GM21390 (cell line): ENCODE measurements around the gene C17orf107.

Experiments used
- ATAC-seq: cut with Tn5 transposase; IDR thresholded peaks from one replicate; pipeline ENCODE4 v1.9.1; 2021; ENCODE audit not compliant: unreplicated experiment

Gene C17orf107

DNA sequence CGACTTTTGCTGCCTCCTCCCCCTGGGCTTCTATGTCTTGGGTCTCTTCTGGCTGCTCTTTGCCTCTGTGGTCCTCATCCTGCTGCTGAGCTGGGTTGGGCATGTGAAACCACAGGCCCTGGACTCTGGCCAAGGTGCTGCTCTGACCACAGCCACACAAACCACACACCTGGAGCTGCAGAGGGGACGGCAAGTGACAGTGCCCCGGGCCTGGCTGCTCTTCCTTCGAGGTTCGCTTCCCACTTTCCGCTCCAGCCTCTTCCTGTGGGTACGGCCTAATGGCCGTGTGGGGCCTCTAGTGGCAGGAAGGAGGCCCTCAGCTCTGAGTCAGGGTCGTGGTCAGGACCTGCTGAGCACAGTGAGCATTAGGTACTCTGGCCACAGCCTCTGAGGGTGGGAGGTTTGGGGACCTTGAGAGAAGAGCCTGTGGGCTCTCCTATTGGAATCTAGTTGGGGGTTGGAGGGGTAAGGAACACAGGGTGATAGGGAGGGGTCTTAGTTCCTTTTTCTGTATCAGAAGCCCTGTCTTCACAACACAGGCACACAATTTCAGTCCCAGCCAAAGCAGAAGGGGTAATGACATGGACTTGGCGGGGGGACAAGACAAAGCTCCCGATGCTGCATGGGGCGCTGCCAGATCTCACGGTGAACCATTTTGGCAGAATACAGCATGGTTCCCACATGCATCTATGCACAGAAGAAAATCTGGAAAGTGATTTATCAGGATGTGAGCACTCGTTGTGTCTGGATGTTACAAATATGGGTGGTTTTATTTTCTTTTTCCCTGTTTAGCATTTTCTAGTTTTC, 35.0 kb downstream of the C17orf107 start:
- ATAC-seq = no peak

GRCh38 chr17:4935650-4936049, 36.3 kb downstream of the C17orf107 start:
- ATAC-seq = no peak

- ATAC-seq = no peak
Observed at GRCh38 chr17:4936436-4936835, 37.1 kb downstream of the C17orf107 start.

DNA sequence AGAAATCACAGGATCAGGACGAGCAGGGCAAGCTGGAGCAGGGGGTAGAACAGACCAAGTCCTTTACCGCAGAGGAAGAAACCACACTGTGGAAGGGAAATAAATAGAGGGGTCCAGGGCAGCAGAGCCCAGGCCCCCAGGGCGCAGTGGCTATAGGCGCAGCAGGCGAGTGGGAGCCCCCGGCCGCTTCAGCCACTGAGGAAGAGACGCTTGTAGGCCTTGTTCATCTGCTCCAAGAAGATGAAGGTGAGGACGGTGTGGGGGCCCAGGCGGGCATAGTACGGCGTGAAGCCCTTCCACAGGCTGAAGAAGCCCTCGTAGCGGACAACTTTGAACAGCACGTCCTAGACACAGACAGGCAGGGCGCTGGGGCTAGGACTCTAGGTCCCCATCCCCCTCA, 38.2 kb downstream of the C17orf107 start:
- no peak for ATAC-seq

DNA sequence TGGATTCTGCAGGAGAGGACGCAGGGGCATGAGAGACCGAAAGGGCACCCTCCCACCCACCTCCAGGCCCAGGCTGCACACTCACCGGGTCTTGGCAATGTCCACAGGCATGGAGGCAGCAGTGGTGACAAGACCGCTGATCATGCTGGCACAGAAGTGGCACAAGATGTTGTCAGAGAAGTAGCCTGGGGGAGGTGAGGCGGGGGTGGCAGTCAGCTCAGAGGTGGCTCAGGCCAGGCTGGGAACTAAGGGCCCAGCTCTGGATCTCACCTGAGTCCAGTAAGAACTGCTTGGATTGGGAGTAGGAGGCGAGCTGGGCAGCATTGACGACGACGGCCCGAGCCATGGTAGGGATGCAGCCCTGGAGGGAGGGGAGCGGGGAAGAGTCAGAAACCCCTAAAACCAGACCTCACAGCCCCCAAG, 38.7 kb downstream of the C17orf107 start:
- ATAC-seq = no peak

GRCh38 chr17:4938688-4939545, 39.6 kb downstream of the C17orf107 start:
- ATAC-seq = no peak

DNA sequence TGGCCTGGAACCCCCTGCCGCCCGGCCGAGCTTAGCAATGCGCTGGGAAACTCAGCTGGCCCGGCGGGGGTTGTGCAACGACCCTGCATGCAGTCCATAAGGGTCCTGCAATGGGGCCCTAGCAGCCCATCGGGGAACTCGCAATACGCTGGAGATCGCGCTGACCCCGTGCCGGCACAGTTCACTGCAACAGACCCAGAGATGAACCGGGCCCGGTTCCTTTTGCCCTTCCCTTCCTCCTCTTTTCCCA, 40.1 kb downstream of the C17orf107 start:
- ATAC-seq = peak; percentile 2

DNA sequence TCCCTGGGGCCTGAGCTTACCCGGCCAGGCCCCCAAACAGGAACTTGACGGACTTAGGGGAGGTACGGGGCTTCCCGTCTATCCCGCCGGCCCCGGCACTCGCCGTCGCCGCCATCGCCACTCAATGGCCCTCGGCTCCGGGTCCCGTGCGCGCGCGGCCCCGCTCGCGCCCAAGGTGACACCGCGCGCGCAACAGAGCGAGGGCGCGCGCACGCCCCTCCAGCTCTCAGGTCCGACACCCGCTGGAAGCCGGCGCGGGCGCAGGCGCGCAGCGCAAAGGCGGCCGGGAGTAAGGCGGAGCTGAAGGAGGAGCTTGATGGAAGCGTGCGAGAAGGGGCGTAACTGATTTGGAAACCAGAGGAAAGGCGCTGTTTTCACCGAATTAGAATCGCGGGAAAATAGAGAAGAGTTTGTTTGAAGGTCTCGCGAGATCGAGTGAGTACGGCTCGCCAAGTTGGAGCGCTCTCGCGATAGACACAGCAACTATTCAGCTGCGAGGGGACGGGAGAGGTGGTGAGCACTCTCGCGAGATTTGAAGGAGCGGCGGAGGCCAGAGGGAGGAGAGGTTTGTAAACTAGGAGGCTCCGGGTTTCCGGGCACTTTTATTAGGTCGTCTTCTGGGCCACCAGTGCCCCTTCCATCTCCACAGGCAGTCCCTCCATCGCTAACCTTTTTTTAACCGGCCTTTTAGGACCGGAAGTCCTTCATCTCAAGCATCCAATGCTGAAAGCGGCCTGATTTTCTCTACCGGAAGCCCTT, 40.6 kb downstream of the C17orf107 start, which contains the start of the genes RNF167 and SLC25A11:
Gene RNF167, plus strand, starts transcription at position 473 of the 759 bp plus-strand sequence. CDS start 642 bp downstream, outside the sequence.
Gene SLC25A11, minus strand, starts transcription at position 251 of the 759 bp plus-strand sequence. Its CDS starts 136 bp downstream, at position 115.
- peak; percentile 68 for ATAC-seq

DNA sequence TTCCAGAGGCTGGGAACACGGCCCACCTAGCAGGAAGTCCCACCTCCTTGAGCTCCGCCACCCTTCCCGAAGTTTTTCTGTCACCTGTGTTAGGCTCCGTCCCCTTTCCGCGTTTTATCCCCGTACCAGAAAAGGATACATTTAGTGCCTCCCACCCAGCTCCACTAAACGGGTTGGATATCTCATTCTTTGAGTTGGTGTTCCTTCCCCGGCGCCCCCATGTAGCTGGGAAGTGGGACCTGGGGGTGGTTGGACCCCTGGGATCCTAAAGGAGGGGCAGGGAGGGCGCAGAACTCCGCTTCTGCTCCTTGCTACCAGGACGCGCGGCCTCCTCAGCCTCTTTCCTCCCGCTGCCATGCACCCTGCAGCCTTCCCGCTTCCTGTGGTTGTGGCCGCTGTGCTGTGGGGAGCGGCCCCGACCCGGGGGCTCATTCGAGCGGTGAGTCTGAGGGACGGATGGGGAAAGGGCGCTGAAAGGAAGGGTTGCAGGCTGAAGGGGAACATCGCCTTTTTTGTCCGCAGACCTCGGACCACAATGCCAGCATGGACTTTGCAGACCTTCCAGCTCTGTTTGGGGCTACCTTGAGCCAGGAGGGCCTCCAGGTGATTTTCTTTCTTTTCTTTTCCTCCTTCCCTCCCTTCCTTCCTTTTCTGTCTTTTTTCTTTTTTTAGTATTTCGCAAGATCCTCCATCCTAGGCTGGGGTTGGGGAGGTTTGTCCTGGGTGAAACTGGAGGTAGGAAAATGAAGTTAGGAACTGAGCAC, 41.4 kb downstream of the C17orf107 start:
- no peak for ATAC-seq

DNA sequence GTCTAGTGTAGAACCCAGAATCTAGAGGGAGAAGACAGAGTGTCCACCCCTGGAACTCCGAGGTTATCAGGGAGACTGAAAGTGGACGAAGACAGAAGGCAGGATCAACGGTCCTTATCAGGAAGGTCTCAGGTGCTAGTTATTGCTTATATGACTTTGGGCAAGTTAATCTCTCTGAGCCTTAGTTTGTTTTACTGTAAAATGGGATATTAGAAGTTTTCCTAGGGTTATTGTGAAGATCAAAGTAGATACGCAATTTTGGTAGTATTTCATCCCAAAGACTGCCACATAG, 41.9 kb downstream of the C17orf107 start:
- ATAC-seq = no peak

DNA sequence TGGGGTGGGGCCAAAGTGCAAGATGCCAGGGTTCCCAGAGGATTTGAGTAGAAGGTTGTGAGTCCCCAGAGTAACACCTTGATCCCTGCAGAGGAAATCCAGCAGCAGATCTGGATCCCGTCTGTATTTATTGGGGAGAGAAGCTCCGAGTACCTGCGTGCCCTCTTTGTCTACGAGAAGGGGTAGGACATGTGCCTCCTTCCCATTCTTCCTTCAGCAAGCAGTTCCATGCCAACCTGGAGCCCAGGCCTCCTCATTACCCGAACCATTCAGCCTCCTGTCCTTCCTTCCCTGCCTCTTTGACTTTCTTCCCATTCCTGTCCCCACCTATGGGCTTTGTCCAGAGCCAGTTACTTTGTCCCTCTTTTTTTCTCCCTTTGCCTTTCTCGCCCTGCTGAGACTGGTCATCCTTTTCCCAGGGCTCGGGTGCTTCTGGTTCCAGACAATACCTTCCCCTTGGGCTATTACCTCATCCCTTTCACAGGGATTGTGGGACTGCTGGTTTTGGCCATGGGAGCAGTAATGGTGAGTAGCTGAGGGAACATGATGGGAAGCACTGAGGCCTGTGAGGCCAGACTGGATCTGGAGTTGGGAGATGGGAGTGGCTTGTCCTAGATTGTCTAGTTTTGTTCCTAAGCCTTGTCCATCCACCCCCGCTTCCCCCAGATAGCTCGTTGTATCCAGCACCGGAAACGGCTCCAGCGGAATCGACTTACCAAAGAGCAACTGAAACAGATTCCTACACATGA, 43.6 kb downstream of the C17orf107 start:
- ATAC-seq = no peak

DNA sequence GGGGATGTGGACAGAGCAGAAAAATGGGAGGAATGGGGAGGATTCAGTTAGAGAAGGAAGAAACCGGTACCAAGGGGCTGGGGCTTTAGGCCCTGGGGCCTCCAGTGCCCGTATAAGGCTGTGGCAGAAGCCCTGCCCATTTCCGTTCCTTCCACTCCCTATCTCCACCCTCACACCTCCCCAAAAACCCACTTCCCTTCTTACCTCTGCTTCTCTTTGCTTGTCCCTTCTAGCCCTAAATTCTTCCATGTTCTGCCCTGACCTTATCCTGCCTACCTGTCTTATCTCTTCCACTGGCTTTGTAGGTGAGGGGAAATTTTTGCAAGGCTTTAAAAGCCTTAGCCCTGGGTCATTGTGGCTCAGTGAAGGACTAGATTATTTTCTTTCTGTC, 44.8 kb downstream of the C17orf107 start:
- no peak for ATAC-seq

- no peak for ATAC-seq
Observed at GRCh38 chr17:4944554-4945175, 45.3 kb downstream of the C17orf107 start.

GRCh38 chr17:4945176-4945943, 46.0 kb downstream of the C17orf107 start:
- ATAC-seq = no peak

DNA sequence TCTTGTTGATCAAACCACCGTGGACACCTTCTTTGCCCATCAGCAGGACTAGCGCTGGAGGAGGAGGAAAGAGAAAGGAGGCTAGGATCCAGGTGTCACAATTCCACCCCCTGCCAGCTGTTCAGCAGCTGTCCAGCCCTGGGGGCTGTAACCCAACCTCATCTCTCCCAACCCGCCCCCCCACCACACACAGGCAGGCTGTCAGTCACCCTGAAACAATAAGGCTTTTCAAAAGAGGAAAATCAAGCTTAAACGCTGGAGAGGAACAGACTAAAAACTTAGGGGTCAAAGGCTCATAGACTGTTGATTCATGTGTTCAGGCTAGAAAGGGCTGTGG, 46.6 kb downstream of the C17orf107 start:
- ATAC-seq = no peak

DNA sequence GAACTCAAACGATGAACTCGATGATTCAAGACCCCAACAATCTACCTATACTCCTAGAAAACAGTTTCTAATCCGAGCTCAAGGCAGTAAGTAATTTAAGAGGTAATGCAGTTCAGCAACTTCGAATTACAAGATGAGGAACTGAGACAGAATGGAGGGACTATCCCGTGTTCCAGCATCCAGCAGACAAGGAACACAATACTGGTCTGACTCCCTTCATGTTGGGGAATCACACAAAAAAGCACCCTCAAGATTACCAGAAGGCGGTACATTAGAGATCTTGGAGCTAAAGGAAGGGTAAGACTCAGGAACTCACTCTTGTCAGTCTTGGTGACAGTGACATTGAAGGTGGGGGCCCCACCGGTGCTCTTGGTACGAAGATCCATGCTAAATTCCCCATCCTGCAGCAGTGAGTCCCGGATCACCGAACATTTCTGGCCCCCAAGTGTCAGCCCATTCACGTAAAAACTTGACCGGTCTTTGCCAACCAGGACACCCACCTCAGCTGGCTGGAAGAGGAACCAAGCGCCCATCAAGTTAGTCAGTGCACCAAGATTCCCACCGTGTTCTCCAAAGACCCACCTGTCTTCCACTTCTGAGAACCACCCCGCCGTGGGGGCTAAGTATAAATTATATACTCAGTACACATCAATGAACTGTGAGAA, 47.1 kb downstream of the C17orf107 start:
- ATAC-seq = no peak

DNA sequence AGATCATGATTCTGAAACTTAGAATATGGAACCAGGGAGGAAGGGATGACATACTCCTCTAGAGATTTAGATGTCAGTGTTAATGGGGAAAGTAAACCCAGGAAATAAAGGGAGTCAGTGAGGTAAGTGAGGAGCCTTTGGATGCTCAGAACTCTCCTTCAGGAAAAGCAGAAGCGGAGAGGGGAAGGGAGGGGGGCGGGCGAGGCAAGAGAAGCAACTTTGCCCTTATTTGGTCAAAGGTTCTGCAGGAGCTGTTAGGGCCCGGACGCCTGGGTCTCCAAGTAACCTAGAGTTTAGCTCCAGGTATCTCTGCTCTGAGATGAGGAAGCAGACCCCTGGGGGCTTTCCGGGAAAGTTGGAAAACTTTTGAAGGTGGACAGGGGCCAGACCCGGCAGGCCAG, 47.7 kb downstream of the C17orf107 start:
- ATAC-seq = no peak

GRCh38 chr17:4947411-4948165, 48.3 kb downstream of the C17orf107 start:
- no peak for ATAC-seq
